Endothelial cell of umbilical vein (primary cell): Measurements from ENCODE around the gene CCDC171.

ENCODE experiments used
- CTCF ChIP-seq, 2 donors: IDR thresholded peaks; 1 replicate in 1 of 2; 2 replicates in 1 of 2; pipeline ENCODE4 v1.5.1; 2011; ENCODE audit warnings: low read length in 2 of 2, mild to moderate bottlenecking in 2 of 2, moderate library complexity in 2 of 2, control low read depth in 1 of 2, inconsistent platforms in 1 of 2, low read depth in 1 of 2; ENCODE audit not compliant: insufficient read depth in 1 of 2; ENCODE audit errors: extremely low read depth in 1 of 2
- POLR2A ChIP-seq: IDR thresholded peaks from 2 replicates; pipeline ENCODE4 v1.6.1; 2012; ENCODE audit warnings: low read depth, mild to moderate bottlenecking, control low read depth, low read length
- POLR2AphosphoS5 ChIP-seq: IDR thresholded peaks from 2 replicates; pipeline ENCODE4 v1.6.1; 2012; ENCODE audit warnings: low read depth, mild to moderate bottlenecking, control low read depth, low read length, moderate library complexity; ENCODE audit not compliant: insufficient read depth

- no peak for TF ChIP-seq POLR2A
- no peak for TF ChIP-seq CTCF (IDR thresholded peaks at IDR 0.05; ENCODE audit: extremely low read depth in 1 of 2, insufficient read depth in 1 of 2, low read depth in 1 of 2, low read length in 2 of 2)
- TF ChIP-seq POLR2AphosphoS5 = no peak
Observed at GRCh38 chr9:15618540-15619331, 65.9 kb downstream of the CCDC171 start.
